SK-N-DZ (cell line): Measurements from ENCODE around the gene RBPMS2.

Source experiments
- DNase-seq: peaks from one replicate; pipeline ENCODE4 v3.0.0-alpha.2; 2015; ENCODE audit warnings: low spot score
- small RNA-seq, 2 experiments: library from RNA; depleted of rRNA; stranded (forward); fragments of <200 nt; gene quantifications; one replicate each; pipeline ENCODE3, GENCODE V24; 2014

Gene RBPMS2

GRCh38 chr15:64695561-64695992 lies 79.8 kb downstream of the RBPMS2 start:
- DNase-seq: no peak

DNA sequence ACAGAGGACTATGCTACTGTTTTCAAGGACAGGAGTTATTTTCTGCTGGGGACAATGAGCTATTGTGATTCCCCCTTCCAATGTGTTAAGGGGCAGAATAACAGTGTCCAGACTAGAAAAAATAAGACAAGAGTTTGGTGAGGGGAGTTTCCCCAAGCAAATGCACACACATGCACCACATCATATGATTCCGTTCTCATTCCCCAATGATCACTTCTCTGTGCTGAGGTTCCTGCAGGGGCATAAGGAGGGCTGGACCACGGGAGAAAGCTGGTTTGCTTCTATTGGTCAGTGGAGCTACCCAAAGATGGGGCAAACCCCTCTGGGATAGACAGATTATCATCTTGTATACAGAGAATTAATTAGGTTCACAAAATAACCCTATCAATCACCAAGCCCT lies 80.6 kb downstream of the RBPMS2 start:
- DNase-seq: no peak

DNA sequence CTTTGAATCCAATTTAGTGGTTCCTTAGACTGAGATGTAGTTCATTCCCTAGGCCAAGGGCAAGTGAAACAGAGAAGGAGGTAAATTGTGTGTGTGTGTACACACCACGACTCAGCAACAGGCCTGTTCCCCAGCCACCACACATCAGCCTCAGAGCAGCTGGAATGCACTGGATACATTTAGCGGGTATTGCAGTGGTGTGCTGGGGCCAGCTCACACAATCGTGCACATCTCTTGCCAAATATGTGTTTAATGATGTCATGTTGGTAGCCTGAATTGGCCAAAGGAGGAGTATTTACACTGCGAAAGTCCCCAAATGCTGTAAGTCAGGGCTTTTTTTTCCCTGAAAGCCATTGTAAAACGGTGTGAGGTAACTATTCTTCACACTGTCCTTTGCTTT lies 82.3 kb downstream of the RBPMS2 start:
- no peak for DNase-seq

DNA sequence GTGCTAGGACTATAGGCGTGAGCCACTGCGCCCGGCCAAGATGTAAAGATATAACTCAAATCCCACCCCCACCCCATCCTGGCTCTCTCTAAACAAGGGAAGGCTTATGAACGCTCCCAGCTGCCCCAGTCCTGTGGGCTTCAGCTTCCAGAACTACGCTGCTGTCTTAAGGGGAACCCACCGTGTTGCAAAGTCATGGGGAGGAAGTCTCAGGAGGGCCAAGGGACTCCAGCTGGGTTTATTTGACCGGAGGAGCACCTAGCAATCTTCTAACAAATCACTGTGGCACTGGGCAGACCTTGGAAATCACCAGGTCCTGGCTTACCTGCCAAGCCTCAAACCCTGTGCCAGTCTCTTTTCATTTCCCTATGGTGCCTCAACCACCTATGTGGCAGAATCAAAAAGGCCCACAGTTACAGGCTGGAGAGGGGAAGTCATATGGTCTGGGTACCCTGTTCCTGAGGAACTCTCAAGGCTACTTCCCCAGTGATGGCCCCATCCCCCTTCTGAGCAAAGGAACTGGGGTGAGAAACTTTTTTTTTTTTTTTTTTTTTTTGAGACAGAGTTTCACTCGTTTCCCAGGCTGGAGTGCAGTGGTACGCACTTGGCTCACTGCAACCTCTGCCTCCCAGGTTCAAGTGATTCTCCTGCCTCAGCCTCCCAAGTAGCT lies 83.4 kb downstream of the RBPMS2 start:
- no peak for DNase-seq

DNA sequence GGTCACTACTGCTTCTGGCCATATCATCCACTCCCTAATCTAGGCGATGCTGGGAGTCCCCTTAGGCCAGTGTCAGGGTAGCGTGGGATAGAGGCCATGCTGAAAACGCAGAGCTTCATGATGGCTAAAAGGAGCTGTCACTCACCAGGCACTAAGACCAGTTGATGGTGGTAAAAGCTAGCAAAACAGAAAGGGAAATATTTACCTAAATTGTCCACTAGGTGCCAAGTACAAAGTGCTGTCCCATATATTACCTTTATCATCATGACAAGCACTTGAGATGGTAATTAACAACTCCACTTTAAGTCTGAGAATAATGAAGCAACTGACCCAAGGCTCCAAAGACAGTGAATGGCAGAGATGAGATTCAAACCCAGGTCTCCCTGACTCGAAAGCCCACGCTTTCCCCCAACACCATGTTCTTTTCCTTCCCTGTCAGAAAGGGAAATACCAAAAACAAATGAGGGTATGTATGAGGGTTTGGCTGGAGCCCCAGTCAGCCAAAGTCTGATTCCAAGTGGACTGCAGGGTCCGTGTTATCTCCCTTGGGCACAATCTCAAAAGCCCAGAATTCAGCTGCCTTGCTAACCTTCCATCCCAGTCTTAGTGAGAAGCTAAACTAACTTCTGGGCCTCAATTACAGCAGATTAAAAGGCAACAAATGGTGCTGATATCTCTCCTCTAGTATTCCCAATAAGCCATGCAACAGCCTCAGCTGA lies 84.7 kb downstream of the RBPMS2 start:
- DNase-seq: no peak

- no peak for DNase-seq
Observed at GRCh38 chr15:64690008-64690407, 85.4 kb downstream of the RBPMS2 start.

Small RNA genes lying within 50 kb of the gene (small RNA-seq; reads per million reads assigned to genes)
- 0 reads per million in 2 experiments for gene AC100830.2
- 0 to 0.03 reads per million in 2 experiments for gene MIR1272
